Large intestine (tissue), 3 donors: ENCODE data around the gene HEBP1. TPM values are rescaled to one million over a fixed set of nuclear protein-coding genes. Genes with fewer than 3 reads are reported as not detected.
A peak's percentile ranks its signal among the peaks of the same experiment; 100 is the strongest.

Source experiments
- DNase-seq, 2 donors: peaks; one replicate each; pipeline versions ENCODE4 v3.0.0 to v3.0.0-alpha.2; 2013
- H3K27ac ChIP-seq: one replicate; pipeline ENCODE4 v1.5.1; 2013; ENCODE audit warnings: low read length
- H3K27me3 ChIP-seq: 2 replicates; pipeline ENCODE4 v1.6.1; 2013; ENCODE audit warnings: low read length; ENCODE audit not compliant: control insufficient read depth, insufficient read depth
- H3K36me3 ChIP-seq: 2 replicates; pipeline ENCODE4 v1.6.1; 2013; ENCODE audit warnings: low read length; ENCODE audit not compliant: control insufficient read depth, insufficient read depth
- H3K4me1 ChIP-seq: one replicate; pipeline ENCODE4 v1.6.1; 2013; ENCODE audit warnings: low read length; ENCODE audit not compliant: control insufficient read depth, insufficient read depth
- H3K4me3 ChIP-seq: one replicate; pipeline ENCODE4 v1.5.1; 2013; ENCODE audit warnings: low read length
- H3K9me3 ChIP-seq: one replicate; pipeline ENCODE4 v1.6.1; 2013; ENCODE audit warnings: mild to moderate bottlenecking, low read depth, low read length, moderate library complexity; ENCODE audit not compliant: control insufficient read depth
- WGBS: methylation state at CpG from one replicate; pipeline ENCODE4 v1.1.5; 2013; ENCODE audit warnings: low lambda C conversion rate; ENCODE audit not compliant: insufficient coverage; 5-methylcytosine and 5-hydroxymethylcytosine counted together
- polyA plus RNA-seq: library from polyadenylated mRNA; unstranded; fragments of 120-200 nt; gene quantifications from one replicate; pipeline ENCODE4 v1.2.1, GENCODE V29; 2013

HEBP1 gene
- polyA plus RNA-seq, 1 donor, result 237 TPM

DNA sequence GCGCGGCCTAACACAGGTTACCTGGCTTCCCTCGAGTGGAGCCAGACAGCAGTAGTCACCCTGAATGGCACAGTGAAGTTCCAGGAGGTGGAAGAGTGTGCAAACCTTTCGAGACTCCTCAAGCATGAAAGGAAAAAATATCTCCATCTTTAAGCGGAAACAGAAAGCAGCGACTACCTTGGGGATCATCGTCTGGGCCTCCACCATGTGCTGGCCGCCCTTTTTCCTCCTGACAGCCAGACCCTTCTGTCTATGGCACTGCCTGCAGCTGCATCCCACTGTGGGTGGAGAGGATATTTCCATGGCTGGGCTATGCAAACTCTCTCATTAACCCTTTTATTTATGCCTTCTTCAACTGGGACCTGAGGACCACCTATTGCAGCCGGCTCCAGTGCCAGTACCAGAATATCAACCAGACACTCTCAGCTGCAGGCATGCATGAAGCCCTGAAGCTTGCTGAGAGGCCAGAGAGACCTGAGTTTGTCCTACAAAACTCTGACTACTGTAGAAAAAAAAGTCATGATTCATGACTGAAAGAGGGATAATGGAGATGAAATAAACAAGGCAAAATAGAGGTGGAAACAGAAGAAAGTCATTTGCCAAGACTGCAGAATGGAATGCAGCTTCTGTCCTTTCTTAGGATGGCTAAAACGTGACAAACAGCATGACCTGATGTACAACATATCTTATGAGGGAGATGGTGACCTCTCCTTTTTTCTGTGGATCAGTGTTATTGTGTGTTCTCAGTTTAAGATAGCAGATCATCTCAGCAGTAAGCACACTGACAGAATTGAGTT is 2.4 kb upstream of the HEBP1 start:
- Histone ChIP-seq H3K36me3 (no peaks in the 10 kb centered on the region), H3K4me1 (peaks cover 4% of the 10 kb centered on the region), H3K27ac (no peak overlapping the region), H3K4me3 (no peak overlapping the region), H3K27me3 (no peaks in the 10 kb centered on the region), H3K9me3 (no peaks in the 10 kb centered on the region)
- no CpG with 5 or more reads among the region's 10 CpGs for WGBS
- DNase-seq, result no peak

DNA sequence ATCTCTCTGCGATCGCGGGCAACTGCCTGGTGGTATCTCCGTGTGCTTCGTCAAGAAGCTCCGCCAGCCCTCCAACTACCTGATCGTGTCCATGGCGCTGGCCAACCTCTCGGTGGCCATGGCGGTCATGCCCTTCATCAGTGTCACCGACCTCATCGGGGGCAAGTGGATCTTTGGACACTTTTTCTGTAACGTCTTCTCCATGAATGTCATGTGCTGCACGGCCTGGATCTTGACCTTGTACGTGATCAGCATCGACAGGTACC is 1.6 kb upstream of the HEBP1 start:
- no peaks in the 10 kb centered on the region for H3K9me3 ChIP-seq
- DNase-seq, result peak in 1 of 2 donors; percentile 32
- H3K4me3 ChIP-seq, result peak overlapping the region; percentile 70
- H3K27me3 ChIP-seq, result no peaks in the 10 kb centered on the region
- no CpG with 5 or more reads among the region's 16 CpGs for WGBS
- H3K27ac ChIP-seq, result no peak overlapping the region
- peaks cover 10% of the 10 kb centered on the region for H3K4me1 ChIP-seq
- H3K36me3 ChIP-seq, result no peaks in the 10 kb centered on the region

GRCh38 chr12:13000925-13001774 is 1.1 kb upstream of the HEBP1 start:
- DNase-seq, result peak; percentile 29 to 68
- H3K4me3 ChIP-seq, result peak overlapping the region; percentile 70
- WGBS, result 0% methylated on average over 1 of the region's 82 CpGs
- no peaks in the 10 kb centered on the region for H3K27me3 ChIP-seq
- peak overlapping the region; percentile 91 for H3K27ac ChIP-seq
- H3K36me3 ChIP-seq, result no peaks in the 10 kb centered on the region
- H3K9me3 ChIP-seq, result no peaks in the 10 kb centered on the region
- H3K4me1 ChIP-seq, result peaks cover 13% of the 10 kb centered on the region

GRCh38 chr12:13000616-13000924 is 505 bp upstream of the HEBP1 start:
- H3K27ac ChIP-seq, result peak overlapping the region; percentile 91
- peak in 1 of 2 donors; percentile 17 for DNase-seq
- no peaks in the 10 kb centered on the region for H3K36me3 ChIP-seq
- peaks cover 17% of the 10 kb centered on the region for H3K4me1 ChIP-seq
- peak overlapping the region; percentile 70 for H3K4me3 ChIP-seq
- no peaks in the 10 kb centered on the region for H3K9me3 ChIP-seq
- no CpG with 5 or more reads among the region's 16 CpGs for WGBS
- no peaks in the 10 kb centered on the region for H3K27me3 ChIP-seq

DNA sequence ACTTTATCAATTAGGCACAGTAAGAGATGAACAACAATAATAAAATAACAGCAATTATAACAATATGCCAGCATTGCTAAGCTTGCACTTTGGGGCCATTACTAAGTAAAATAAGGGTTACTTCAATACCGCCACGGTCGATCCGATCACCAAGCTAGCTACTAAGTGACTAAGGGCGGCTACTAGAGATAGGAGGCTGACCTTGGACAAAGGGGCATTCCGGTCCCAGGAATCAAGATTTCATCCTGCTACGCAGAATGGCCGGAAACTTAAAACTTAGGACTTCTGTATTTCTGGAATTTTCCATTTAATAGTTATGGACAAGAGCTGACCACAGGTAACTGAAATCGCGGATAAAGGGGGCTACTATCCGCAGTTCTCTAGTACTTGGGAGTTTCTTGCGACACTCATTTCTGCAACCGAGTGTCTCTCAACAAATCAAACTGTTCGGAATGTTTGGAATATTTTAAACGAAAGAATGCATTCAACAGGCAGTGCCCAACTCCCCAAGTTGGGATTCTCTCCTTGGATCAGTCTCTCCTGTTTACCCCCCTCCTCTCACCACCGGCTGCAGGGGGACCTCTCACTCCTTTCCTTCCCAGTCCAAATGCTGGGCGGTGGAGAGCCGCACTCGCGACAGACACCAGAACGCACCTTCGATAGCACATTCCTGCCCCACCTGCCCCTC is 650 bp downstream of the HEBP1 start:
- peak overlapping the region; percentile 85 for H3K27ac ChIP-seq
- peak overlapping the region; percentile 72 for H3K4me3 ChIP-seq
- H3K9me3 ChIP-seq, result no peaks in the 10 kb centered on the region
- peaks cover 21% of the 10 kb centered on the region for H3K4me1 ChIP-seq
- peak; percentile 53 to 76 for DNase-seq
- peaks cover 3% of the 10 kb centered on the region for H3K36me3 ChIP-seq
- H3K27me3 ChIP-seq, result no peaks in the 10 kb centered on the region
- 25% methylated on average over 2 of the region's 22 CpGs for WGBS

- no peaks in the 10 kb centered on the region for H3K27me3 ChIP-seq
- peaks cover 25% of the 10 kb centered on the region for H3K4me1 ChIP-seq
- peak overlapping the region; percentile 85 for H3K27ac ChIP-seq
- no CpG with 5 or more reads among the region's 4 CpGs for WGBS
- H3K4me3 ChIP-seq, result peak overlapping the region; percentile 72
- peaks cover 7% of the 10 kb centered on the region for H3K36me3 ChIP-seq
- peak in 1 of 2 donors; percentile 35 for DNase-seq
- H3K9me3 ChIP-seq, result no peaks in the 10 kb centered on the region
These were observed 1.8 kb downstream of the HEBP1 start for GRCh38 chr12:12998248-12998647.

DNA sequence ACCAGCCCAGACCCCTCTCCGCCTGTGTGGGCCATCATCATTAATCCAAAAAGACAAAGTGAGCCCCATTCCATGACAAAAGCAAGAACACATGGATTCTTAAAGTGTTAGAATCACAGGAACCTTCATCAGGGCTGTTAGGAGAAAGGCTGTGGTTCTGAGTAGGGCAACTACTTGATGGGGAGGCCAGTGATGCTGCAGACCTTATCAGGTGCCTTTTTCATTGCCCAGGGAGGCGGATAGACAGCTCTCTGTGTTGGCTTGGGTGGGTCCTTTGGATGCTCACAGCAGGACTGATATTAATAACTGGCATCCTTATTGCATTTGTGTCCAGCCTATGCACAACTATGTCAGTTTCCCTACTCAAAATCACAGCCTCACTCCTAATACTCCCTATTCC is 2.3 kb downstream of the HEBP1 start:
- Histone ChIP-seq H3K4me1 (peaks cover 25% of the 10 kb centered on the region), H3K9me3 (no peaks in the 10 kb centered on the region), H3K27me3 (no peaks in the 10 kb centered on the region), H3K4me3 (no peak overlapping the region), H3K36me3 (peaks cover 7% of the 10 kb centered on the region), H3K27ac (no peak overlapping the region)
- 60% methylated on average over 1 of the region's 2 CpGs for WGBS
- no peak for DNase-seq

DNA sequence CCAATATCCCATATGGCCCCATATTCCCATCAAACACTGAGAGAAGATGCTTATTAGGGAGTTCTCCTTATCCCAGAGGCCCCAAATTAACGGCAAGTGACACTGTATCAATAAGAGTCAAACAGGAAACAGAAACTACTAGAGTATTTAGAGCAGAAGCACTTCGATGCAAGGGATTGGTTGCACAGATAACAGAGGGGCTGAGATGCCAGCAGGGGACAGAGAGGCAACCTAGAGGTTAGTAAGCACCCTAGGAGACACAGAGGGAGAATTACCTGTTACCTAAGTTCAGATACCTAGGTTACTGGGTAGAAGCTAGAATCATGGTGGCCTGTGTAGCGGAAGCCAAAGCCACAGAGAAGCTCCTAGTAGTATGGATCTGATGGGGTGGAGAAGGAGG is 2.9 kb downstream of the HEBP1 start:
- no peaks in the 10 kb centered on the region for H3K9me3 ChIP-seq
- H3K27ac ChIP-seq, result no peak overlapping the region
- no peak overlapping the region for H3K4me3 ChIP-seq
- H3K36me3 ChIP-seq, result peaks cover 7% of the 10 kb centered on the region
- no CpG with 5 or more reads among the region's 3 CpGs for WGBS
- no peaks in the 10 kb centered on the region for H3K27me3 ChIP-seq
- no peak for DNase-seq
- H3K4me1 ChIP-seq, result peaks cover 31% of the 10 kb centered on the region

DNA sequence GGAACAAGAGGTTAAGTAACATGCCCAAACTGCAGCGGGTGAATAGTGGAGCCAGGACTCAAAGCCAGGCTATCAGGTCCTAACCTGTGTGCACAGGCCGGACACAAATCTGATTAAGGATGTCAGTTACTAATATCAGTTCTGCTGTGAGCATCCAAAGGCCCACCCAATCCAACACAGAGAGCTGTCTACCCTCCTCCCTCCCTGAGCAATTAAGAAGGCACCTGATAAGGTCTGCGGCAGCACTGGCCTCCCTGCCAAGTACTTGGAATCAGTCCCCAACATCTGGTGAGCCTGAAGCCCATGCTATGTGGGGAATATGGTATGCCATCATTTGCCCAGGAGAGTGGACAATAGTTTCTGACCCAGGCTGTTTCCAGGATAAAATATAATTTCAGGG is 3.9 kb downstream of the HEBP1 start:
- DNase-seq, result no peak
- H3K9me3 ChIP-seq, result no peaks in the 10 kb centered on the region
- no peak overlapping the region for H3K4me3 ChIP-seq
- no CpG with 5 or more reads among the region's 3 CpGs for whole genome bisulfite sequencing
- H3K4me1 ChIP-seq, result peaks cover 38% of the 10 kb centered on the region
- no peak overlapping the region for H3K27ac ChIP-seq
- H3K27me3 ChIP-seq, result no peaks in the 10 kb centered on the region
- H3K36me3 ChIP-seq, result peaks cover 7% of the 10 kb centered on the region

DNA sequence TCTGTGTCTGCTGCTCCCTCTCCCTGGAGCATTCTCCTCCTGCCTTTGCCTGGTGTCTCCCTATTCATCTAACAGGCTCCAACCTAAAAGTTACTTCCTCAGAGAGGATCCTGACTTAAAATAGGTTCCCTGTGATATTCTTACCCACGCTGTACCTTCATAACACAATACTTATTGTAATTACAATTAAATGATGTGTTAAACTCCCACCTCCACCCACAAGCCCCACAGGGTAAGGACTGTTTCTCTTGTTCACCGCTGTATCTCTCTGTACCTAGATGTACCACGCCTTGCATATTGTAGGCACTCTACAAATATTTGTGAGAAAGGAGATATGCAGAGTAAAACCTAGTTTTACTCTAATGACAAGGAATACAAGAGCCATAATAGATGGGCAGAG is 5.0 kb downstream of the HEBP1 start:
- Histone ChIP-seq H3K36me3 (peaks cover 7% of the 10 kb centered on the region), H3K4me1 (peaks cover 46% of the 10 kb centered on the region), H3K27ac (no peak overlapping the region), H3K9me3 (no peaks in the 10 kb centered on the region), H3K4me3 (no peak overlapping the region), H3K27me3 (no peaks in the 10 kb centered on the region)
- 100% methylated on average over 1 of the region's 3 CpGs for WGBS
- DNase-seq, result no peak
